Esophagus squamous epithelium (tissue), 5 donors: ENCODE measurements around the gene TCF23. TPM values are rescaled to one million over a fixed set of nuclear protein-coding genes. Genes with fewer than 3 reads are reported as not detected.

Experiments
- DNase-seq: peaks from one replicate; lab custom pipeline; 2025; lab: John Stamatoyannopoulos, UW
- H3K27ac ChIP-seq, 4 donors: fragments of 200-600 bp; sonication (generic); one replicate each; pipeline ENCODE4 v1.5.1; 2016 to 2019; ENCODE audit warnings: mild to moderate bottlenecking in 1 of 4
- H3K27me3 ChIP-seq, 4 donors: fragments of 200-600 bp; sonication (generic); 1 replicate in 3 of 4; 2 replicates in 1 of 4; pipeline versions ENCODE4 v1.5.1 to v1.6.0; 2017 to 2021; ENCODE audit warnings: antibody characterized with exemption in 1 of 4
- H3K36me3 ChIP-seq, 3 donors: fragments of 200-600 bp; sonication (generic); one replicate each; pipeline ENCODE4 v1.5.1; 2016 to 2019
- H3K4me1 ChIP-seq, 3 donors: fragments of 200-600 bp; sonication (generic); one replicate each; pipeline ENCODE4 v1.5.1; 2017 to 2019
- H3K4me3 ChIP-seq, 4 donors: fragments of 200-600 bp; sonication (generic); 1 replicate in 3 of 4; 2 replicates in 1 of 4; pipeline ENCODE4 v1.5.1; 2016 to 2019; ENCODE audit warnings: mild to moderate bottlenecking in 2 of 4, moderate library complexity in 1 of 4
- H3K9me3 ChIP-seq, 3 donors: fragments of 200-600 bp; sonication (generic); one replicate each; pipeline ENCODE4 v1.5.1; 2016 to 2019
- CTCF ChIP-seq, 6 experiments: fragments of 450-650 bp in 4 of 6; fragments of 200-600 bp in 2 of 6; sonication (generic) in 2 of 6; IDR thresholded peaks; one replicate each; pipeline ENCODE4 v1.5.1; 2016 to 2019; ENCODE audit warnings: antibody characterized with exemption in 6 of 6, mild to moderate bottlenecking in 4 of 6, moderate library complexity in 4 of 6
- POLR2A ChIP-seq, 4 donors: fragments of 450-650 bp; IDR thresholded peaks; one replicate each; pipeline ENCODE4 v1.6.1; 2017; ENCODE audit warnings: antibody characterized with exemption in 4 of 4, mild to moderate bottlenecking in 4 of 4, moderate library complexity in 3 of 4
- WGBS, 2 donors: methylation state at CpG; one replicate each; pipeline ENCODE4 v1.1.5; 2018; 5-methylcytosine and 5-hydroxymethylcytosine counted together
- intact Hi-C: fragments of 100-400 bp; cut with DNase I; formaldehyde crosslinking; loops from one replicate; pipeline ENCODE4 v1.15.0; 2022
- total RNA-seq, 4 donors: library from RNA; depleted of rRNA; stranded (reverse); fragments of >200 nt; gene quantifications; one replicate each; pipeline ENCODE4 v1.1.0, GENCODE V29; 2016
- donor health status: DM: yes; HTN: yes; CAD: no.

TCF23 gene
- total RNA-seq, 4 donors from 2014 or later, result not detected

DNA sequence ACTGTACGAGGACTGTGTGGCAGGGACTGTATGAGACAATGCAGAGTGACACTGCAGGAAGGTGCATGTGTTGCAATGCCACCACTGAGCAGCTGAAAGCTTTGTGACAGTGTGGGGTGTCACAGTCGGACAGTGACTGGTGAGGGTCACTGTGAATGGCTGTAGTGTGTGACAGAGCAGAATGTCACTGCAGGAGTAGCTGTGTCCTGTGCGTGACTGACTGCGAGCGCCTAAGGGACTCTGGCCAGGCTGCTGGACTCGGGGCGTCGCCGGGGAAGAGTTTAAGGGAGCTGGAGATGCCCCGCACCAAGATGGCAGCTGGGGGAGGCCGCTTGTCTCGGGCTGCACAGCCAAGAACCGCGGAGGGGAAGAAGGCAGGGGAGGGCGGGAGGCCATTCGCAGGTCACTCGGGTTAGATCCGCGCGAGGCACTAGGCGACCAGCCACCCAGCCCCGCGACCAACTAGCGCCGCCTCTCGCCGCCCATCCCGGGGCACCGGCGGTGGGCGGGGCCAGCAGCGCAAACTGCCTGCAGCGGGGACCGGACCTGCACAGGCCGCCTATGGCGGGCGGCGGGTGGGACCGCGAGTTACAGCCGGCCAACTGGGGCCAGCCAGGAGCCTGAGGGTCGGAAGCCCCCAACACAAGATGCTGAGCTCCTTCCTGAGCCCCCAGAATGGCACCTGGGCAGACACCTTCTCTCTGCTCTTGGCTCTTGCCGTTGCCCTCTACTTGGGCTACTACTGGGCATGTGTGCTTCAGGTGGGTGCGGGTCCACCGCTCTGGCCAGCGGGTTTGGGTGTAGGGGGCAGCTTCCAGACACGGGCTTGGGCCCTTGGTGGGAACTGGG, 25.3 kb upstream of the TCF23 start, which contains the start of gene ABHD1:
Gene ABHD1 (plus strand): TSS at position 514 of the 849 bp plus-strand sequence. CDS start 134 bp downstream, at position 648.
- whole genome bisulfite sequencing, 2 donors, result 22 to 26% methylated on average over 4 to 6 of the region's 47 CpGs
- Histone ChIP-seq H3K27me3 (peaks cover 0 to 15% (median 0%) of the 10 kb centered on the region in 4 donors), H3K4me1 (peaks cover 3 to 22% (median 6%) of the 10 kb centered on the region in 3 donors), H3K4me3 (peak within 1 kb of the TSS; percentile 36 to 73 (median 56)), H3K36me3 (no peaks in the 10 kb centered on the region), H3K27ac (peak within 1 kb of the TSS; percentile 1 to 62 (median 52)), H3K9me3 (no peaks in the 10 kb centered on the region)
- TF ChIP-seq POLR2A (IDR thresholded peaks at IDR 0.05) (peak in 2 of 4 donors; percentile 22 to 44), CTCF (IDR thresholded peaks at IDR 0.05) (no peak)
- no peak for DNase-seq
- intact Hi-C loops, result no loop called here

DNA sequence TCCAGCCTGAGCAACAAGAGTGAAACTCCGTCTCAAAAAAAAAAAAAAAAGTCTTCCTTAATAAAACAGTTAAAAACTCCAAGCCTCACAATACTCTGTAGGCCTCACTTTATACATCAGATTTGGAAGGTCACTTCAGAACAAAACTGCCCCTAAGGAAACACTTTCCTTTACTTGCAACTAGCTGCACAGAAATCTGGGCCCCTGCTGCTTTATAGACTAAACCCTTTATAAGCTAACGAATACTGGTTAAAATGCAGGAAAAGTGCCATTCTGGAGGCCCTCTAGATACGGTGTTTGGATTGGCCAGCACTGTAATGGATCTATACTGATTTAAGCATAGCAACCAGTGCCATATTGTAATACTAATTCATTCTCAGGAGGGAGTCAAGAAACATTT, 23.7 kb upstream of the TCF23 start:
- intact Hi-C loops, result no loop called here
- Histone ChIP-seq H3K27ac (no peak overlapping the region), H3K27me3 (no peaks in the 10 kb centered on the region), H3K4me1 (peaks cover 0 to 14% (median 3%) of the 10 kb centered on the region in 3 donors), H3K9me3 (no peaks in the 10 kb centered on the region), H3K36me3 (peaks cover 0 to 10% (median 0%) of the 10 kb centered on the region in 3 donors), H3K4me3 (no peak overlapping the region)
- TF ChIP-seq POLR2A (IDR thresholded peaks at IDR 0.05) (no peak), CTCF (IDR thresholded peaks at IDR 0.05) (no peak)
- DNase-seq, result no peak
- WGBS, 2 donors, result 87 to 95% methylated on average over 3 of the region's 3 CpGs

DNA sequence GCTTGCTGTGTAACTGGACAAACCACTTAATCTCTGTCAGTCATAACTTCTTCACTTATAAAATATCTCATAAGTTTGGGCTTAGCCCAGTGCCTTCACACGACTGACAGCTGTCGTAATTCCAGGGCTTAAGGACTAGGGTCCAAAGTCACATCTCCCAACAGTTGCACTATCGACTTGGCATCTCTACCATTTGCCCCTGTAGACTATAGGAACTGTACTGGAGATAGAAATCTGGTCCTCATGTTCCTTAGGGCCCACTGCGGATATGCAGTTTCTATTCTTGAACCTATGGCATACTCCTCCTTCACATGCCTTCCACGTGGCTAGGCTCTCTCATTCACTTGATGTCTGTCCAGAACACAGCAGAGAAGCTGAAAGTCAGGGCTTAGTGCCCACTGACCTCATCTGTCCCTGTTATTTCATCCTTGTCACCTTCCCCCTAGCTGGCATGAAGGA, 22.5 kb upstream of the TCF23 start:
- Histone ChIP-seq H3K4me3 (no peak overlapping the region), H3K27me3 (no peaks in the 10 kb centered on the region), H3K27ac (no peak overlapping the region), H3K9me3 (no peaks in the 10 kb centered on the region), H3K4me1 (peaks cover 0 to 14% (median 3%) of the 10 kb centered on the region in 3 donors), H3K36me3 (peaks cover 5 to 22% (median 12%) of the 10 kb centered on the region in 3 donors)
- DNase-seq, result no peak
- intact Hi-C loops, result no loop called here
- WGBS, 2 donors, result 49 to 59% methylated on average over 5 of the region's 5 CpGs
- TF ChIP-seq CTCF (IDR thresholded peaks at IDR 0.05) (no peak), POLR2A (IDR thresholded peaks at IDR 0.05) (no peak)

DNA sequence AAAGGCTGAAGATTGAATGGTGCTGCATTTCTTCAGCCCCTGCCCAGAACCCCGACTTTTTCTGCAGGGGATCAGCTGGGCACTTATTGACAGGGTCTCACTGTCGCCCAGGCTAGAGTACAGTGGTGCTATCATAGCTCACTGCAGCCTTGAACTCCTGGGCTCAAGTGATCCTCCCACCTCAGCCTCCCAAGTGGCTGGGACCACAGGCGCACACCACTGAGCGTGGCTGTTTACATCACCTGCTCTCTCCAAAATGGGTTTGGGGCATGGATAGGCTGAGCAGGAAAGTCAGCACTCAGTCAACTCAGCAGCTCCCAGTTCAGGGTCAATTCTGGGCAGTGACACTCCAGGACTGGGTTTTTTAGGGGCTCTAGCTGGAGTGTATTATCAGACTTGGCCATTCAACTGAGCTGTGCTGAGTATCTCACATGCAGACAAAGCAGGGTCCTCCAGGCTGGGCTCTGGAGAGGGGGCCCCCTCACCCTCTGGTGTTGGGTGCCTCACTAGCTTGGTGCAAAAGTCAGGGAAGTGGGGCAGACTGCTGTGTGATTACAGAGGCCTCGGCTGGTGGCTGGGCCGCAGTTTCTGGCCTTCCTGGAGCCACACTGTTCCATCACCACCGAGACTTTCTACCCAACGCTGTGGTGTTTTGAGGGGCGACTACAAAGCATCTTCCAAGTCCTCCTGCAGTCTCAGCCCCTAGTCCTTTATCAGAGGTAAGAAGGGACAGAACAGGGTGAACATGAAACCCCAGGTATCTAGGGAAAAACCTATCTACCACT, 20.7 kb upstream of the TCF23 start:
- Histone ChIP-seq H3K36me3 (peaks cover 15 to 39% (median 22%) of the 10 kb centered on the region in 3 donors), H3K4me1 (peaks cover 5 to 24% (median 10%) of the 10 kb centered on the region in 3 donors), H3K27ac (no peak overlapping the region), H3K27me3 (no peaks in the 10 kb centered on the region), H3K4me3 (no peak overlapping the region), H3K9me3 (no peaks in the 10 kb centered on the region)
- intact Hi-C loops, result no loop called here
- 83 to 85% methylated on average over 4 of the region's 9 CpGs for WGBS, 2 donors
- TF ChIP-seq CTCF (IDR thresholded peaks at IDR 0.05), result no peak
- no peak for DNase-seq
